ENCODE data around the gene DDX24.
A peak's percentile ranks its signal among the peaks of the same experiment; 100 is the strongest.

The DDX24 gene

DNA sequence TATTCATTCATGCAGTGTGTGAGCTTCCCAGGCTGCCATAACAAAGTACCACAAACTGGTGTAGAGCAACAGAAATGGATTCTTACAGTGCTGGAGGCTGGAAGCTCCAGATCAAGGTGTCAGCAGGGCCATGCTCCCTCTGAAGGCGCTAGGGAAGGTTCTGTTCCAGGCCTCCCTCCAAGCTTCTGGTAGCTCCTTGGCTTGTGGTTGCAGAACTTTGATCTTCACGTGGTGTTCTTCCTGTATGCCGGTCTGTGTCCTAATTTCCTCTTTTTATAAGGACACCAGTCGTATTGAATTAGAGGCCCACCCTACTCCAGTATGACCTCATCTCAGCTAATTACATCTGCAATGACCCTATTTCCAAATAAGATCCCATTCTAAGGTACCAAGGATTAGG, 51.7 kb downstream of the DDX24 start:
- no peak for DNase-seq

GRCh38 chr14:94028450-94028826, 52.6 kb downstream of the DDX24 start:
- peak; percentile 27 to 35 for DNase-seq

DNA sequence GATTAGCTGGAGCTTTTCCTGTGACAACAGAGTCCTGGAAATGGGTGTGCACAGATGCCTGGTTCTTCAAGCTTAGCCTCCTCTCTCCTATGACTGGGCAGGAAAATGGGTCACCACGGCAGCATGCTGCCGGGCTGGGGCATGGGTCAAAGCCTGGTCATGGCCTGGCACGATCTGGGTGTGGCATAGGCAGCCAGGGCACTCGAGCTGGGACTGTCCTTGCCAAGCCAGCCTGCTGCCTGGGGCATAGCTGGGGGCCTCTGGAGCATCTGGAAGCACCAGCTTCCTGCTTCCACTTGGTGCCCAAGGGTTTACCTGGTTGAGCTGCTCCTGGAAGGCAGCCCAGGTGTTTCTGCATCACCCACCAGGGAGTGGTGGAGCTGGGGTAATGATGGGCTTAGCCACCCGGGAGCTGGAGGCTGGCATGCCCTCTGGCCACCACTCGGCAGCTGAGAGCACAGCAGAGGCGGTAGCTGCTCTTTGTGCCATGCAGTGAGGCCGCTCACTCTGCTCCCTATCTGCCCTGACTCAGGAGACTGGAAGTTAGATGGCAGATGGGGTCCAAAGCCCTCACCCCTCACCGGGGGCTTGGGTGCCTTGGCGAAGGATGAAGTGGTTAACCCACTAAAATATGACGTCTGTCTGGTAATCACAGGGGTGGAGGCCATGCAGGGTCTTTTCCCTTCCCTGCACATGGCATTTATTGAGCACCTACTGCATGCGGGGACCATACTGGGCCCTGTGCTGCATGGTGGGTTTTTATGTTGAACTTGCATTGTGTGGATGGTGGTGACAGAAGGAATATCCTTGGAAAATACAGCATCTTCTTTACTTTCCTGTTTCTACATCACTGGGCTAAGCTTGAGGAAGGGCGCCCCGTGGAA, 53.2 kb downstream of the DDX24 start:
- DNase-seq = no peak

DNA sequence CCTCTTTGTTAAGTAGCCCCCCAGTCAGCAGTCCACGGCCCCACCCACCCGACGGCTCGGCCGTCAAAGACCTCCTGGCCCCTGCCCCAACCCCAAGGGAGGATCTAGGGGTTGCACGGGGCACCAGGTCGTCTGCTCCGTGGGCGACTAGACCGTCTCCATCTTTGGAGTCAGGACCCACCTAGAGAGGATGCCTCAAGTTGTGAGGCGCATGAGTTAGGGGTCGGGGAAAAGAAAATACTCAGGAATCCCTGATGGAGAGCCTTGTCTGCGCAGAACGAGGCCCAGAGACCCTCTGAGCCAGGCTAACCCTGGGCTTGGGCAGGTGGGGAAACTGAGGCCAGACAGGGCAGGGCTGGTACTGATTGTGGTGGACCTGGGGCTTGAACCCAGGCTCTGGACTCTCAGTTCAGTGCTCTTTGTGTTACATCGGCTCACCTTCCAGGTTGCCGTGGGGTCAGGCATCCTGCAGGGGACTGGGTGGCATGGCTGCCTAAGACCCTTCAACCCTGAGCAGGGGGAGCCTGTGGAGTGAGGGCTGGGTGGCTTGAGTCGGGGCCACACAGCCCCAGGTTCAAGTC, 54.0 kb downstream of the DDX24 start:
- DNase-seq = no peak

- DNase-seq = peak; percentile 97 to 98
These were observed 54.7 kb downstream of the DDX24 start, which contains the start of gene OTUB2 for GRCh38 chr14:94026173-94026888. TSS of gene OTUB2 (plus strand) at chr14:94026340. CDS start at chr14:94026538, 198 bp downstream.

DNA sequence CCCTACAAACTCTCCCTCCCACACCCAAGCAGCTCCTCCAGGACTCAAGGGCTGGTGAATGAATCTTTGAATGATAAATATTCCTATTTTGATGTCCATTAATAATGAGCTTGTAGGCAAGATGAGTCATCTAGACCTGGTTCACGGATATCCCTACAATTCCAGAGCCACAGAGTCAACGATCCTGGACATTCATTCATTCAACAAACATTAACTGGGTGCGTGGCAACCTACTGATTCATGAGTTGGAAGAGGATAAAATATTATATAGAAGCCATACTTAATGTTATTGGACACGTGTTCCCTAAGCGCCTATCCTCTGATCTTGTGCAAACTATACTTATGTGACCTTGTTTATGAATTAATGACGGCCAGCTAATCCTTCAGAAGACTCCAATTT, 55.3 kb downstream of the DDX24 start:
- no peak for DNase-seq

- no peak for DNase-seq
These were observed 56.5 kb downstream of the DDX24 start for GRCh38 chr14:94024549-94024948.

GRCh38 chr14:94022532-94023411, 58.2 kb downstream of the DDX24 start:
- DNase-seq = no peak

- peak; percentile 46 to 63 for DNase-seq
These were observed 59.4 kb downstream of the DDX24 start for GRCh38 chr14:94021416-94022157.

DNA sequence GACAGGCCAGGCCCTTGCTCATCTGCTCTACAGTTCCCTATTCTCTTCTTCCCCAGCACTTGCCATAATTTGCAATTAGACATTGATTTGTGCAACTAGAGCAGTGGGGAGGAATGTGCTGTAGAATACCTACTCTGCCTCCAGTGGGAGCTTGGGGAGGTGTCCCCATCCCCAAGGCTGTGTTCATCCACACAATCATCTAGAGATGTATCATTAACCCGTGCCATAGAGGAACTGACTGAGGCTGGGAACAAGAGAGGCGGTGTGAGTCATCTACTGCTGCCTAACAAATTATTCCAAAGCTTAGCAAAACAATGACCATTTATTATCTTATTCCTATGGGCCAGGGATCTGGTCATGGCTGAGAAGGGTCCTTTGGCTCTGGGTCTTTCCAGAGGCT, 60.0 kb downstream of the DDX24 start:
- no peak for DNase-seq

DNA sequence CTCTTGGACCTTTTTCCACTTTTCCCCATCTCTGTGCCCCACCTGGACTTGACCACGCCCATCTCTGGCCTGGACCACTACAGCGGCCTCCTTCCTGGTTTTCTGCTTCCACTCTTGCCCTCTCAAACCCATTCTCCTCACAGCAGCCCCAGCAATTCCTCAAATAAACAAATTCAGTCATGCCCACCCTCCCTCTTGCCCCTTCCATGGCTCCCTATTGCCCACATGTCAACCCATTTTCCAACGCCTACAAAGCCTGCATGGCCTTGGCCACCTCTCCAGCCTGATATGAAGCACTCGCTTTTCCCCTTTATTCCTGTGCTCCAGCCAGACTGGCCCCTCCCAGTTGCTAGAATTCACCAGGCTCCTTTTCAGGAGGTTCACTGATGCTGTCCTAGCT, 60.7 kb downstream of the DDX24 start:
- no peak for DNase-seq

DNA sequence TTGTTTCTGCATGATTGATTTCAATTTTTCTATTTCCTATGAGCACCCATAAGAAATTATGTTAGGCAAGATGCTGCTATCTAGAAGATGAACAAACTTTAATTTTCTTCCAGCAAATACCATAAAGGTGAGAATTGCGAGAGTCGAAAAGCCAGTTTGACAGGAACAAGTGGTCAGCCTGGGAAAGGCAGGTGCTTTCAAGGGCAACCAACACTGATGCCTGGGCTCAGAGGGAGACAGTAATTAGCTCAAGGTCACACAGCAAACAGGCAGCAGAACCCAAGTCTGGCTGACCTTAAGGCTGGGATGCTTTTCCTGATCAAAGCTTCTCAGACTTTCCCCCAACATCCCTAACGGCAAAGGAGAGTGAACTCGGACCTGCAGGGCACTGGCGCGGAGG, 61.7 kb downstream of the DDX24 start:
- DNase-seq = no peak

- no peak for DNase-seq
These were observed 62.7 kb downstream of the DDX24 start for GRCh38 chr14:94018308-94018707.

DNA sequence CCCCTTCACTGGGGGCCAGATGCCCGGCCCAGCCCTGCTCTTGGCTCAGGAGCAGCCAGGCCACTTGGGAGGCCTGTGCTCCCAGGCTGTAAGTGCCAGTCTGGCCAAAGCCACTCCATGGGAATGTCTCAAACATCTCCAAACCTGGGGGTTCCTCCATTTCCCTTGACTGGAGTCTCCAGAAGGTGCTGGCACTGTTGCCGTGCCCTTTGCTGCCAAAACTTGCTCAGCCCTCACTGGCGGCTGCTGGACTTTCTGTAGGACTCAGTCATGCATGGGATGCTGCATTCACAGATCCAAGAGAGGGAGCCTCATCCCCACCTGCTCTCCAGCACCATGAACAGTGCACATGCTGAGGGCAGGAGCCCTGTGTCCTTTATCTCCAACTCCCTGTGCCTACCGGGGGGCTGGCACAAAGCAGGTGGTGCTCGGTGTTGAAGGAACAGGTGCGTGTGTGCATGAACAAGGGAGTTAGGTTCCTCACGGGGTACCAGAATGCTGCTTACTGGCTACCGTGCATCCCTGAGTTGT, 64.5 kb downstream of the DDX24 start:
- DNase-seq = no peak

DNA sequence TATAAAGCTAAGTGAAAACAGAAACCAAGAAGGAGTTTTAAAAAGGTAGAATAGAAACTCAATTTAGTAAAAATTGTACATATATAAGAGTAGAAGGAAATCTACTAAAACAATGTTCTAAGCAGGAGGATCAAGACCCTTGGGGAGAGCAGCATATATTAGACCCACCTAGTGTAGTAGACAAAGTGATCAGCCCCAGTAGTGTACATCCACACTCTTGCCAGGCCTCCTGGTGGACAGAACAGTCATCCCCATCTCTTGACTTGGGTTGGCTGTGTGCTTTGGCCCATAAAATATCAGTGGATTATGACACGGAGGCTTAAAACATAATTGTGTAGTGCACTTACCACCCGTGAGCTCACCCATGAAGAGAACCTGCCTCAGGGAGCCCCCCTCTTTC, 65.8 kb downstream of the DDX24 start:
- no peak for DNase-seq

GRCh38 chr14:94014382-94014781, 66.6 kb downstream of the DDX24 start:
- DNase-seq = no peak

- no peak for DNase-seq
These were observed 69.2 kb downstream of the DDX24 start for GRCh38 chr14:94011795-94012194.

GRCh38 chr14:94010625-94011024, 70.4 kb downstream of the DDX24 start:
- DNase-seq = no peak

GRCh38 chr14:94009767-94010166, 71.2 kb downstream of the DDX24 start:
- DNase-seq = no peak

DNA sequence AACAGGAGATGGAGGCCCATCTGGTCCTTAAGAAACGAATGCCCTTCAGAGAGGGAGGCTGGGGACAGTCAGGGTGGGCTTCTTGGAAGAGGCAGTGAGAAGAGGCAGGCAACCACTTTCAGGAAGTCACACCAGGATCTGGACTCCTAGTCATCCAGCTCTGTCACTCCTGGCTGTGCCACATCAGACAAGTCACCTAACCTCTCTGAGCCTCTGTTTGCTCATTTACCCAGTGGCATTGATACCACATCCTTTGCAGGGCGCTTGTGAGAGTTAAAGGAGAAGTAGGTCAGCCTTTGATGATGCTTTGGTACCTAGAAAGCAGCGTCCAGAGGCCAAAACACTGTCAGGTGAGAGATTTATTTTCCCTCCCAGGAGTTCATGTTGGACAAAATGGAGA, 72.8 kb downstream of the DDX24 start:
- DNase-seq = no peak

- no peak for DNase-seq
These were observed 75.5 kb downstream of the DDX24 start for GRCh38 chr14:94005324-94006073.

Measured in activated CD4-positive, alpha-beta T cell treated with anti-CD3 and anti-CD28 coated beads, Interleukin-2, amount 50 U/mL, for 48 hours (primary cell).